Posterior cingulate gyrus (tissue), 11 donors: ENCODE measurements around the gene ELOVL7.
"Not testable (repeated sequence)": the region's sequence is repeated elsewhere in the genome, so short reads cannot be mapped to it uniquely, and the experiment has no call there.

Experiments used
- DNase-seq, 10 donors: peaks; one replicate each; pipeline versions ENCODE4 v3.0.0 to v3.0.0-alpha.2; 2020 to 2021; ENCODE audit warnings: mixed read lengths in 3 of 10
- intact Hi-C: fragments of 100-400 bp; cut with DNase I; formaldehyde crosslinking; loops from one replicate; pipeline ENCODE4 v1.15.1; 2023

The ELOVL7 gene

GRCh38 chr5:60722416-60722815 lies 121.7 kb downstream of the ELOVL7 start:
- intact Hi-C loops = no loop called here
- DNase-seq = no peak

GRCh38 chr5:60719329-60719728 lies 124.7 kb downstream of the ELOVL7 start:
- intact Hi-C loops = no loop called here
- no peak for DNase-seq

GRCh38 chr5:60718166-60718892 lies 125.7 kb downstream of the ELOVL7 start:
- DNase-seq = no peak

GRCh38 chr5:60715201-60715928 lies 128.7 kb downstream of the ELOVL7 start:
- peak in 1 of 10 donors; percentile 68 for DNase-seq

More at GRCh38 chr5:60718166-60718892, 125.7 kb downstream of the ELOVL7 start:
- intact Hi-C loops = no loop called here

GRCh38 chr5:60712950-60713349 lies 131.1 kb downstream of the ELOVL7 start:
- intact Hi-C loops = no loop called here
- no peak for DNase-seq

More at GRCh38 chr5:60715201-60715928, 128.7 kb downstream of the ELOVL7 start:
- intact Hi-C loops = not testable (repeated sequence)

- intact Hi-C loops, DNase-seq: not testable (repeated sequence)
Observed at GRCh38 chr5:60711892-60712291, 132.2 kb downstream of the ELOVL7 start.

- intact Hi-C loops = no loop called here
- no peak for DNase-seq
Observed at GRCh38 chr5:60710362-60710761, 133.7 kb downstream of the ELOVL7 start.

- intact Hi-C loops = loop anchor here (10.0 kb wide), 1 partner anchor 140 kb away; the partner anchor contains the start of gene ELOVL7
- DNase-seq = no peak
Observed at GRCh38 chr5:60705144-60705543, 138.9 kb downstream of the ELOVL7 start.

GRCh38 chr5:60703944-60704343 lies 140.1 kb downstream of the ELOVL7 start:
- DNase-seq = no peak
- intact Hi-C loops = loop anchor here (10.0 kb wide), 1 partner anchor 141 kb away; the partner anchor contains the start of gene ELOVL7
